GM21723 (cell line): Measurements from ENCODE around the gene URB1.
"Not testable (repeated sequence)": the region's sequence is repeated elsewhere in the genome, so short reads cannot be mapped to it uniquely, and the experiment has no call there.

Source experiments
- ATAC-seq: cut with Tn5 transposase; IDR thresholded peaks from one replicate; pipeline ENCODE4 v1.9.1; 2021; ENCODE audit warnings: mild to moderate bottlenecking, moderate library complexity; ENCODE audit not compliant: unreplicated experiment

URB1 gene

DNA sequence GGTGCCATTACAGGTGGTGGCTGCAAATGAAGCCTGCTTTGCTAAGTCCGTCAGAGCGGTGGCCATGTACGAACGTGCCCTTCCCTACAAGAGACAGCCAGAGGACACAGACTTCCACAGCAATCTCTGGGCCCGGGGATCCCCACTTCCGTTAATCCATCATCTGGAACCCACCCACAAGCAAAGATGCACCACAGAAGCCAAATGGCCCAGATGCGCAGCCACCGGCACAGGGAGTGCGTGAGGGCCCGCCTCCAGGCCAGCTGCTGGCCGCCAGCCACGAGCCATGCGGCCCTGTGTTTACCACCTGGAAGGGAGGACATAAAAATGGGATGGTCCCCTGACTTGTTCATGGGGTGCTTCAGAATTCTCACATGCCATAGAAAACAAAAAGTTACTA is 72.1 kb downstream of the URB1 start:
- no peak for ATAC-seq

GRCh38 chr21:32320059-32320458 is 72.8 kb downstream of the URB1 start:
- no peak for ATAC-seq

- ATAC-seq, result no peak
Observed at GRCh38 chr21:32319012-32319411, 73.8 kb downstream of the URB1 start.

GRCh38 chr21:32317726-32318125 is 75.1 kb downstream of the URB1 start:
- no peak for ATAC-seq

DNA sequence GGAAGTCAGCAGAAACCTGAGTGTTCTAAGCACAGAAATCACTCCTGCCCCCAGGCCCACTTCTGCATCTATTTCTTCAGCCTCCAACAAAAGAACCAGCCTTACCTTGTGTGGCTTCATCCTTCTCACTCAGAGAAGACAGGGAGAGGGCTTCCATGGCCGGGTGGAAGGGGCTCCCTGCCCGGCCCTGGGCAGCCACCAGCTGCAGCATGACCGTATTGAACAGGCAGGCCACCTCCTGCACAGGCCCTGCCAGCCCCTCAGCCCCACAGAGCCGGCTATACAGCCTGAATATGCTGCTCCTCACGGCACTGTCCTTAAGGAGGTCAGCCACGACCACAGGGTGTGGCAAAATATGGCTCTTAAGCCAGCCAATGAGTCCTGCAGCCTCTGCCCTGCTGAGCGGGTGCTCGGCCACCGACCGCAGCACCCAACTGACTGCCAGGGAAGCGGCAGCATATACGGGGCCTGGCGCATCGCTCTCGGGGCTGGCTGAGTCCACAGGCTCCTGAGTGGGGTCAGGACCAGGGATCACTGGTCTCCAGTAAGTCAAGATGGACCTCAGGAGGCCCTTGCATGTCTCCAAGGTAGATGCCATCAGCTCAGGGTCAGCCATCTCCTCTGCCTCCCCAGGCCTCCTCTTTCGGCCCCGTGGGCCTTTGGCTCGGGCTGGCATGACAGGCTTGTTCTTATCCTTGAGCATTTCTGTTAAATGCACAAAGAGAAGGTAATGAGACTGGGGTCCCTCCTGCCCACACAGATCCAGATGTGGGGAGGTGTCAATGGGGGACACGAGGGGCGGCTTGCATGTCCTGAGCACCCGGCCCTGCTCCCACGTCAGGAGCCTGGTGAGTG is 76.2 kb downstream of the URB1 start:
- no peak for ATAC-seq

- ATAC-seq, result no peak
Observed at GRCh38 chr21:32315511-32316281, 77.1 kb downstream of the URB1 start.

- ATAC-seq, result no peak
Observed at GRCh38 chr21:32314806-32315205, 78.0 kb downstream of the URB1 start.

DNA sequence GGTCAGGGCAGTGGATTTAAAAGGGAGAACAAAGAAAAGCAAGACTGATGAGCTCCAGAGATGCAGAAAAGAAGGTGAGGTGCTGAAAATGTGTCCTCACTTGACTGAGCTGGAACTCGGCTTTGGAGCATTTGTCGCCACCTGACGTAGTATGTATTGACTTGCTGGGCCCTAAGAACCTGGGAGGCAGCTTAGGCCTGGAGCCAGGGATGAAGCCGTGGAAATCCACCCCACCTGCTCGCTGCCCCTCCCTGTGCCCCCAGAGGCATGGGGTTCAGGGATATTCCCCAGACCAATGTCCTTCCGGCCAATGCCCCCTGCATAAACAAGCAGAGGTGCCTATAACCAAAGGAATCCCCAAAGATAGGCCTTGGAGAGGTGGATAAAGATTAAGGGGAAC is 79.8 kb downstream of the URB1 start:
- no peak for ATAC-seq

- no peak for ATAC-seq
Observed at GRCh38 chr21:32312326-32312725, 80.5 kb downstream of the URB1 start.

DNA sequence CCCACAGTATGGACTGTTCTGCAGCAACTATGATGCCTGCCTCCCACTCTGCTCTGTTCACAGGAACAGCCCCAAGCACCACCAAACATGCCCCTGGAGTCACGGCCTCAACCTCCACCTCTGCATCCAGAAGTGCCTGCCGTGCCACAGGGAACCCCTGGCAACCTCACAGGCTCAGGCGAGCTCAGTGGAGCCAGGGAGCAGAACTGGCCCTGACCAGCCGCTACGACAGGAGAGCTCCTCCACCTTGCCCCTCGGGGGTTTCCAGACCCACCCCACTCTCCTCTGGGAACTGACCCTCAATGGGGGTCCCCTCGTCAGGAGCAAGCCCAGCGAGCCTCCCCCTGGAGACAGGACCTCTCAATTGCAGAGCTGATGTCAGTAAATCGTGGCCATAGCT is 81.2 kb downstream of the URB1 start:
- no peak for ATAC-seq

GRCh38 chr21:32310976-32311375 is 81.8 kb downstream of the URB1 start:
- ATAC-seq, result not testable (repeated sequence)

GRCh38 chr21:32309906-32310460 is 82.8 kb downstream of the URB1 start:
- no peak for ATAC-seq

DNA sequence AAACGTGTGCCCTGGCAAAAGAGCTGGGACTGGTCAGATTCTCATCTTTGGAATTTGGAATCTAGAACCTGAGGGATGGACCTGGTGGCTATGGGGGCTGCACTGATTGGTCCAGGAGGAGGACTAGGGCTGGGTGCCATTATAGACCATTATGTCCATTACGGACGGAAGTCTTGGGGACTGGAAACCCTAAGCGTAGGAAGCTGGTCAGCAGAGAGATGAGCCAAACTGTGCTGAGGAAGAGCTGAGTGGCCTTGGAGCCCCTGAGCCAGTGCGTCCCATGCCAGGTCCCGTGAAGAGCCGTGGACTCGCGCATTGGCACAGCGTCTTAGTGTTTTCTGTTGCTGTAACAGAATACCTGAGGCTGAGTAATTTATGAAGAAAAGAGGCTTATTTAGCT is 84.1 kb downstream of the URB1 start:
- ATAC-seq, result no peak

DNA sequence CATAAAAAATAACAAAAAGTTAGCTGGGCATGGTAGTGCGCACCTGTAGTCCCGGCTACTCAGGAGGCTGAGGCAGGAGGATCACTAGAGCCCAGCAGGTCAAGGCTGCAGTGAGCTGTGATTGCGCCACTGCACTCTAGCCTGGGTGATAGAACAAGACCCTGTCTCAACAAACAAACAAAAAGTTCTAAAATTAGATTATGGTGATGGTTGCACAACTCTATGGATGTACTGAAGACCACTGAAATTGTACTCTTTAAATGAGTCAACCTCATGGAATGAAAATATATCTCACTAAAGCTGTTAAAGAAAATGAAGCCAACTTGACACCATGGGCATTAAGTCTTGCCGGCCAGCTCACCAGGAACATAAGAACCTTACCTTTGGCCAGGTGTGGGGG is 85.1 kb downstream of the URB1 start:
- ATAC-seq, result no peak

DNA sequence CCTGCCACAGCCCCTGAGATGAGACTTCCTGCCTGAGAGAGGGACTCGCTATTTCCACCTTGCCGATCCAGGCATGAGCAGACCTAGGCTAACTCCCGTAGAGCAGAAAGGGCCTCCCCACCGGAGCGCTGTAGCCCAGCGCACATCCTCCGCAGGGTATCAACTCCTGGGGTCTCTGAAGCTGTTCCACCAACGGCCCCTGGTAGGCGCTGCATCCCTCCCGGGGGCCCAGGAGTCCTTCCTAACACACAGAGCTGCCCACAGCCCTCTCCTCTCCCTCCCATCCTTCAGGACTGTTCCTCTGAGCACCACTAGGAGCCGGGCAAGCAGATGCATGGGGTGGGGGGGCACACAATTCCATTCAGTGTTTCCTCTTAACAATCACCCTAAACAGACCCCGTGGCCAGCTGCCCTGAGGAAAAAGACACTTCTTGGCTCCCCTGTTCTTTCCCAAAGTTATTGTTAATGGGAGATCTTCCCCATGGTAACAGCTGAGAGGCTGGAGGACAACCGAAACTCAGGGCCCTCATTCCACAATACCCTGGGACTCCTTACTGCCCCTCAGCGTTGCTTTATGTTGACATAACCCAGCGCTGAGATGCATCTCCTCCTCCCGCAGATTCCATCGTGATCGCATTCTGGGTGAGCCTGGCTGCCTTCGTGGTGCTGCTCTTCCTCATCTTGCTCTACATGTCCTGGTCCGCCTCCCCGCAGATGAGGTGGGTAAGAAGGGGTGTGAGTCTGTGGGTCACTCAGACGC is 86.6 kb downstream of the URB1 start:
- no peak for ATAC-seq

GRCh38 chr21:32304998-32305397 is 87.8 kb downstream of the URB1 start:
- ATAC-seq, result no peak

DNA sequence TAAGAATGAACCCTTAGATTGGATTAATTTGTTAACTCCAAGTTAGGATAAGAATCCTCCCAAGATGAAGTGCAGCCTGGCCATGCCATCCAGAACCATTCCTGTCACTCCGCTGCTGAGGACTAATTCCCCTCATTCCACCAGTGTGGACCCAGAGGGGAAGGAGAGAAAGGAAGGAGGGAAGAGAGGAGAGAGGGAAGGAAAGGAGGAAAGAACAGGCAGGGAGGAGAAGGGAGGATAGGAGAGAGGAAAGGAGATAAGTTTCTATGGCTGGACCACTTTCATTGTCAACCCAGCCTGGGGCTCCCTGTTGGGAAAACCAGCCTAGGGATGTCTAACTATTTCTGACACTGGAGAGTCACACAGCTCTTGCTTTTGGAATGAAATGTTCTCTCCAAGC is 89.4 kb downstream of the URB1 start:
- ATAC-seq, result no peak

GRCh38 chr21:32302560-32302959 is 90.3 kb downstream of the URB1 start:
- ATAC-seq, result no peak

DNA sequence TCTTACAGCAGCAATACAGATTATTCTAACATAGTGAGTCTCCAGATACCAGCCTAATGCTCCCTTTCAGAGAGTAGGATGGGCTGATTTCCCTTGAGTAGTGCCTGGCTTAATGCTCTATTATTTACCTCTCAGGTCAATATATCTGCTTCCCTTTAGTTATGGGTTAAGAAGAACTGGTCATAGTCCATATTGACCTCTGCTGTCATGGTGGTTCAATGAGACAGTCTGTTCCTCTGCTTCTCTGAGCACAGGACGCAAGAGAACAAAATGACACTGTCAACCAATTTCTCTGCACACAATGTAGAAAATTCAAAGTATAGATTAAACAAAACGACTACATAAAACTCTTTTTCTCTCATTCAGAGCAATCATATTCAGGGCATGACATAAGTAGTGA is 91.2 kb downstream of the URB1 start:
- ATAC-seq, result no peak

DNA sequence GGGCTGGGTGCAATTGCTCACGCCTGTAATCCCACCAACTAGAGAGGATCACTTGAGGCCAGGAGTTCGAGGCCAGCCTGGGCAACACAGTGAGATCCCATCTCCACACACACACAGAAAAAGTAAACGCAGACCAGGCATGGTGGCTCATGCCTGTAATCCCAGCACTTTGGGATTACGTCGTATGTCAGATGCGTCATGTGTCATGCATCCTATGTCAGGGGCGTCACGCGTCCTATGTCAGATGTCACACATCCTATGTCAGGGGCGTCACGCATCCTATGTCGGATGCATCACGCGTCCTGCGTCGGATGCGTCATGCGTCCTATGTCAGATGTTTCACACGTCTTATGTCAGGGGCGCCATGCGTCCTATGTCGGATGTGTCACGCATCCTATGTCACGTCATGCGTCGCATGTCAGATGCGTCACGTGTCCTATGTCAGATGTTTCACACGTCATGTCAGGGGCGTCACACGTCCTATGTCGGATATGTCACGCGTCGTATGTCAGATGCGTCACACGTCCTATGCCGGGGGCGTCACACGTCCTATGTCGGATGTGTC is 92.6 kb downstream of the URB1 start:
- no peak for ATAC-seq

GRCh38 chr21:32299695-32300094 is 93.1 kb downstream of the URB1 start:
- ATAC-seq, result no peak
